CD14-positive monocyte (primary cell): Measurements from ENCODE around the gene AP4E1. TPM values are rescaled to one million over a fixed set of nuclear protein-coding genes. Genes with fewer than 3 reads are reported as not detected.

Source experiments
- DNase-seq, 3 donors: peaks; one replicate each; pipeline ENCODE4 v3.0.0-alpha.2; 2011 to 2022
- H2AFZ ChIP-seq: 2 replicates; pipeline ENCODE4 v1.6.0; 2012; ENCODE audit warnings: mild to moderate bottlenecking, low read depth, low read length, inconsistent platforms; ENCODE audit not compliant: insufficient read depth, poor library complexity, severe bottlenecking
- H3K27ac ChIP-seq, 2 donors: 1 replicate in 1 of 2; 2 replicates in 1 of 2; pipeline ENCODE4 v1.5.1; 2012 to 2013; ENCODE audit warnings: low read length in 2 of 2, control low read depth in 1 of 2, inconsistent platforms in 1 of 2, low read depth in 1 of 2, mild to moderate bottlenecking in 1 of 2
- H3K27me3 ChIP-seq, 2 donors: one replicate each; pipeline versions ENCODE4 v1.6.0 to v1.6.1; 2011 to 2013; ENCODE audit warnings: low read length in 2 of 2; ENCODE audit not compliant: control insufficient read depth in 2 of 2, insufficient read depth in 2 of 2
- H3K36me3 ChIP-seq, 2 donors: replicated peaks in 1 of 2; 1 replicate in 1 of 2; 2 replicates in 1 of 2; pipeline versions ENCODE4 v1.5.1 to v1.6.1; 2012 to 2013; ENCODE audit warnings: low read length in 2 of 2, control low read depth in 1 of 2, inconsistent platforms in 1 of 2, mild to moderate bottlenecking in 1 of 2; ENCODE audit not compliant: insufficient read depth in 2 of 2, control insufficient read depth in 1 of 2
- H3K4me1 ChIP-seq, 2 donors: 1 replicate in 1 of 2; 2 replicates in 1 of 2; pipeline versions ENCODE4 v1.5.1 to v1.6.1; 2012 to 2013; ENCODE audit warnings: low read length in 2 of 2, control low read depth in 1 of 2, inconsistent platforms in 1 of 2, mild to moderate bottlenecking in 1 of 2, moderate library complexity in 1 of 2; ENCODE audit not compliant: insufficient read depth in 2 of 2, control insufficient read depth in 1 of 2
- H3K4me2 ChIP-seq: replicated peaks from 2 replicates; pipeline ENCODE3; 2012; ENCODE audit warnings: low read length, moderate library complexity, mild to moderate bottlenecking; ENCODE audit not compliant: poor library complexity, severe bottlenecking; ENCODE audit errors: extremely low read depth
- H3K4me3 ChIP-seq, 3 experiments: fragments of 200-600 bp in 1 of 3; sonication (generic) in 1 of 3; replicated peaks in 1 of 3; 1 replicate in 2 of 3; 2 replicates in 1 of 3; pipeline ENCODE4 v1.5.1; 2011 to 2013; ENCODE audit warnings: low read length in 3 of 3, mild to moderate bottlenecking in 3 of 3, control low read depth in 2 of 3, low read depth in 2 of 3, inconsistent platforms in 1 of 3, moderate library complexity in 1 of 3
- H3K79me2 ChIP-seq: 2 replicates; pipeline ENCODE4 v1.6.0; 2012; ENCODE audit warnings: mild to moderate bottlenecking, control low read depth, inconsistent platforms, low read length, moderate library complexity; ENCODE audit not compliant: insufficient read depth
- H3K9ac ChIP-seq: 2 replicates; pipeline ENCODE4 v1.6.0; 2017; ENCODE audit warnings: low read length, mild to moderate bottlenecking; ENCODE audit not compliant: insufficient read depth, poor library complexity, severe bottlenecking
- H3K9me3 ChIP-seq, 2 donors: replicated peaks in 1 of 2; 1 replicate in 1 of 2; 2 replicates in 1 of 2; pipeline versions ENCODE4 v1.5.1 to v1.6.1; 2012 to 2013; ENCODE audit warnings: low read length in 2 of 2, control low read depth in 1 of 2; ENCODE audit not compliant: control insufficient read depth in 1 of 2, insufficient read depth in 1 of 2
- H4K20me1 ChIP-seq: 2 replicates; pipeline ENCODE4 v1.6.0; 2012; ENCODE audit warnings: mild to moderate bottlenecking, low read length, control low read depth, moderate library complexity; ENCODE audit not compliant: insufficient read depth
- H3K27ac Mint-ChIP-seq, 7 donors: one replicate each; pipeline ENCODE4 v1.8.0; 2020; ENCODE audit warnings: mild to moderate bottlenecking in 7 of 7, mixed read lengths in 7 of 7, moderate library complexity in 6 of 7, inconsistent platforms in 2 of 7
- H3K27me3 Mint-ChIP-seq, 3 donors: one replicate each; pipeline ENCODE4 v1.8.0; 2021 to 2022; ENCODE audit warnings: low read depth in 3 of 3, mild to moderate bottlenecking in 3 of 3, mixed read lengths in 3 of 3, moderate library complexity in 3 of 3, inconsistent platforms in 1 of 3
- H3K36me3 Mint-ChIP-seq, 2 donors: one replicate each; pipeline ENCODE4 v1.8.0; 2020; ENCODE audit warnings: mixed read lengths in 2 of 2, inconsistent platforms in 1 of 2, mild to moderate bottlenecking in 1 of 2
- H3K4me1 Mint-ChIP-seq: one replicate; pipeline ENCODE4 v1.8.0; 2020; ENCODE audit warnings: mild to moderate bottlenecking, mixed read lengths
- H3K4me3 Mint-ChIP-seq, 2 donors: one replicate each; pipeline ENCODE4 v1.8.0; 2020; ENCODE audit warnings: mild to moderate bottlenecking in 2 of 2, mixed read lengths in 2 of 2, moderate library complexity in 1 of 2
- H3K9me3 Mint-ChIP-seq, 7 donors: one replicate each; pipeline ENCODE4 v1.8.0; 2020 to 2022; ENCODE audit warnings: mixed read lengths in 7 of 7, mild to moderate bottlenecking in 6 of 7, moderate library complexity in 6 of 7, inconsistent platforms in 2 of 7
- WGBS: methylation state at CpG from one replicate; pipeline ENCODE4 v1.1.5; 2013; ENCODE audit warnings: missing lambda C conversion rate; ENCODE audit not compliant: insufficient coverage; 5-methylcytosine and 5-hydroxymethylcytosine counted together
- intact Hi-C, 2 donors: fragments of 100-400 bp; cut with micrococcal nuclease; formaldehyde crosslinking; loops; one replicate each; pipeline versions ENCODE4 v1.15.0 to v1.15.1; 2023
- polyA plus RNA-seq, 3 donors: library from polyadenylated mRNA; depleted of rRNA in 1 of 3; unstranded in 2 of 3; stranded (reverse) in 1 of 3; fragments of 300-500 nt in 2 of 3; fragments of >200 nt in 1 of 3; fragmentation: Illumina TruSeq in 2 of 3; gene quantifications; 1 replicate in 2 of 3; 2 replicates in 1 of 3; pipeline ENCODE4 v1.2.3, GENCODE V29; 2012 to 2021
- TF ChIP-seq, protein P1 (sequence below): fragments of 200-600 bp; IDR thresholded peaks from one replicate; pipeline ENCODE4 v1.8.0; 2022; ENCODE audit warnings: antibody characterized with exemption, mild to moderate bottlenecking

Gene AP4E1
- polyA plus RNA-seq, 3 donors = 4.1 to 7.7 (median 5.3) TPM

DNA sequence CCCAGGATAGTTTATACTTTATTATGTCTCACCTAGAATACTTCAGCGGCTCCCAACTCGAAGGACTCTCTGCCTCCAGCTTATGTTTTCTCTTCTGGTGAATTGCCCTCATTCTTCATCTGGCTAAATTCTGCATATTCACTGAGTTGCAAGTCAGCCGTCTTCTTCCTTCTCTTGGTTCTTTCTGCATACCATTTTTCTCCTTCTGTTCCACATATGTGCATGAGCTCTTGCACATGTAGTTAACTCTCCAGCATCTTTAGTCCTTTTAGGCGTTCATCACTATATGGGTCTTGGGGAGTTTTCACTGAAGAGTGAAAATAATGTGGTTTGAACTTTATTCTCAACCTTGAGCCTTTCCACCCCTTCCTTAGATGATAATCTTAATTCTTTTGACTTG is 70.1 kb downstream of the AP4E1 start:
- Mint-ChIP-seq H3K36me3 (peaks cover 58 to 71% of the 10 kb centered on the region in 2 donors), H3K4me1 (peaks cover 3% of the 10 kb centered on the region), H3K9me3 (peaks cover 0 to 20% (median 8%) of the 10 kb centered on the region in 7 donors), H3K4me3 (no peak overlapping the region), H3K27ac (no peak overlapping the region), H3K27me3 (no peaks in the 10 kb centered on the region)
- TF ChIP-seq, protein P1, sequence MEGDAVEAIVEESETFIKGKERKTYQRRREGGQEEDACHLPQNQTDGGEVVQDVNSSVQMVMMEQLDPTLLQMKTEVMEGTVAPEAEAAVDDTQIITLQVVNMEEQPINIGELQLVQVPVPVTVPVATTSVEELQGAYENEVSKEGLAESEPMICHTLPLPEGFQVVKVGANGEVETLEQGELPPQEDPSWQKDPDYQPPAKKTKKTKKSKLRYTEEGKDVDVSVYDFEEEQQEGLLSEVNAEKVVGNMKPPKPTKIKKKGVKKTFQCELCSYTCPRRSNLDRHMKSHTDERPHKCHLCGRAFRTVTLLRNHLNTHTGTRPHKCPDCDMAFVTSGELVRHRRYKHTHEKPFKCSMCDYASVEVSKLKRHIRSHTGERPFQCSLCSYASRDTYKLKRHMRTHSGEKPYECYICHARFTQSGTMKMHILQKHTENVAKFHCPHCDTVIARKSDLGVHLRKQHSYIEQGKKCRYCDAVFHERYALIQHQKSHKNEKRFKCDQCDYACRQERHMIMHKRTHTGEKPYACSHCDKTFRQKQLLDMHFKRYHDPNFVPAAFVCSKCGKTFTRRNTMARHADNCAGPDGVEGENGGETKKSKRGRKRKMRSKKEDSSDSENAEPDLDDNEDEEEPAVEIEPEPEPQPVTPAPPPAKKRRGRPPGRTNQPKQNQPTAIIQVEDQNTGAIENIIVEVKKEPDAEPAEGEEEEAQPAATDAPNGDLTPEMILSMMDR = no peak
- no peaks in the 10 kb centered on the region for H3K79me2 ChIP-seq
- no peak for DNase-seq
- intact Hi-C loops = no loop called here
- no peaks in the 10 kb centered on the region for H3K4me1 ChIP-seq
- peaks cover 3 to 9% of the 10 kb centered on the region in 2 donors for H3K9me3 ChIP-seq
- WGBS = 97% methylated on average over 3 of the region's 4 CpGs
- H3K4me2 ChIP-seq = no peak overlapping the region
- no peak overlapping the region for H3K27ac ChIP-seq
- no peak overlapping the region for H3K4me3 ChIP-seq
- peaks cover 25 to 89% of the 10 kb centered on the region in 2 donors for H3K36me3 ChIP-seq
- no peak overlapping the region for H3K9ac ChIP-seq
- no peaks in the 10 kb centered on the region for H3K27me3 ChIP-seq
- no peak overlapping the region for H2AFZ ChIP-seq
- no peaks in the 10 kb centered on the region for H4K20me1 ChIP-seq

DNA sequence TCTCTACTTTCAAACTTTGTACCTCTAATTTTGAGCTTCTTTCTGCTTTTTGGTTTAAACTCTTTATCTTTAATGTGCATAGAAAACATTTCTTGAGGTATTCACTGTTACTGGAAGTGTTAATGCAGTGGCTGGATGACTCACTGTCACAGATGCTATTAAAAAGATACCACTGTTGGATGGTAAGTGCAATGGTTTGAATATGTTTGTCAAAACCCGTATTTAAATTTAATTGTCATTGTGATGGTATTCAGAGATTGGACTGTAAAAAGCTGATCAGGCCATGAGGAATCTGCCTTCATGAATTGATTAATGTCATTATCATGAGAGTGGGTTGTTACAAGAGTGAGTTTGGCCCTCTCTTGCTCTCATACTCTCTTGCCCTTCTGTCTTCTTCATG is 70.6 kb downstream of the AP4E1 start:
- Histone ChIP-seq H3K4me3 (no peak overlapping the region), H3K79me2 (no peaks in the 10 kb centered on the region), H3K36me3 (peaks cover 26 to 89% of the 10 kb centered on the region in 2 donors), H3K4me2 (no peak overlapping the region), H4K20me1 (no peaks in the 10 kb centered on the region), H3K9ac (no peak overlapping the region), H2AFZ (no peak overlapping the region), H3K27me3 (no peaks in the 10 kb centered on the region), H3K9me3 (peaks cover 0 to 9% of the 10 kb centered on the region in 2 donors), H3K4me1 (no peaks in the 10 kb centered on the region), H3K27ac (no peak overlapping the region)
- intact Hi-C loops = no loop called here
- H3K27me3 Mint-ChIP-seq = no peaks in the 10 kb centered on the region
- no peak overlapping the region for H3K27ac Mint-ChIP-seq
- DNase-seq = no peak
- peaks cover 0 to 18% (median 7%) of the 10 kb centered on the region in 7 donors for H3K9me3 Mint-ChIP-seq
- no peak overlapping the region for H3K4me3 Mint-ChIP-seq
- TF ChIP-seq, protein P1 = no peak
- H3K36me3 Mint-ChIP-seq = peaks cover 60 to 71% of the 10 kb centered on the region in 2 donors
- peaks cover 3% of the 10 kb centered on the region for H3K4me1 Mint-ChIP-seq
- 100% methylated on average over 1 of the region's 1 CpG for WGBS
